Natural killer cell treated with Interleukin-12 subunit alpha and Interleukin-12 subunit beta and Interleukin-15 and Interleukin-18, amount 100 ng/mL, for 72 hours (primary cell): Measurements from ENCODE around the gene ARL8B. TPM values are rescaled to one million over a fixed set of nuclear protein-coding genes. Genes with fewer than 3 reads are reported as not detected.
A peak's percentile ranks its signal among the peaks of the same experiment; 100 is the strongest.
"Not testable (repeated sequence)": the region's sequence is repeated elsewhere in the genome, so short reads cannot be mapped to it uniquely, and the experiment has no call there.

Source experiments
- ATAC-seq, 2 donors: fragments of 150-1000 bp; cut with Tn5 transposase in 1 of 2; sonication (Bioruptor Pico), chemical (Tn5 transposase) in 1 of 2; 2 replicates each; pipeline ENCODE4 v1.10.0; 2021
- DNase-seq: peaks from one replicate; pipeline ENCODE4 v3.0.0; 2022; ENCODE audit warnings: low spot score
- H3K27ac Mint-ChIP-seq, 2 donors: 1 replicate in 1 of 2; 2 replicates in 1 of 2; pipeline ENCODE4 v1.8.0; 2022; ENCODE audit warnings: mixed read lengths in 2 of 2, mild to moderate bottlenecking in 1 of 2, moderate library complexity in 1 of 2
- H3K27me3 Mint-ChIP-seq, 2 donors: 1 replicate in 1 of 2; 2 replicates in 1 of 2; pipeline ENCODE4 v1.8.0; 2022; ENCODE audit warnings: mixed read lengths in 2 of 2
- H3K36me3 Mint-ChIP-seq: one replicate; pipeline ENCODE4 v1.8.0; 2022; ENCODE audit warnings: mixed read lengths
- H3K4me1 Mint-ChIP-seq, 2 donors: 1 replicate in 1 of 2; 2 replicates in 1 of 2; pipeline ENCODE4 v1.8.0; 2022; ENCODE audit warnings: low read depth in 2 of 2, mixed read lengths in 2 of 2, mild to moderate bottlenecking in 1 of 2
- H3K4me3 Mint-ChIP-seq: one replicate; pipeline ENCODE4 v1.8.0; 2022; ENCODE audit warnings: mixed read lengths
- H3K9me3 Mint-ChIP-seq: 2 replicates; pipeline ENCODE4 v1.8.0; 2022; ENCODE audit warnings: mixed read lengths
- total RNA-seq, 2 donors: library from RNA; stranded (reverse); gene quantifications; one replicate each; pipeline ENCODE4 v1.2.3, GENCODE V29; 2022

Gene ARL8B
- 10 to 100 TPM; 77.4 to 80.4 TPM for total RNA-seq

GRCh38 chr3:5122030-5122740 lies at the start of gene ARL8B:
Gene ARL8B (plus strand): TSS chr3:5122292. CDS start chr3:5122466, 174 bp downstream.
- H3K27ac Mint-ChIP-seq: peak within 1 kb of the TSS; percentile 78 to 89
- no peaks in the 10 kb centered on the region for H3K9me3 Mint-ChIP-seq
- DNase-seq (peak; percentile 96), ATAC-seq (peak; percentile 98 to 99)
- H3K27me3 Mint-ChIP-seq: no peaks in the 10 kb centered on the region
- H3K4me3 Mint-ChIP-seq: peak within 1 kb of the TSS; percentile 90
- no peaks in the 10 kb centered on the region for H3K36me3 Mint-ChIP-seq
- H3K4me1 Mint-ChIP-seq: peaks cover 24 to 35% of the 10 kb centered on the region in 2 donors

GRCh38 chr3:5073374-5074085 lies 48.6 kb upstream of the ARL8B start:
- Mint-ChIP-seq H3K36me3 (no peaks in the 10 kb centered on the region), H3K4me1 (peaks cover 13 to 16% of the 10 kb centered on the region in 2 donors), H3K27me3 (no peaks in the 10 kb centered on the region), H3K27ac (no peak overlapping the region), H3K4me3 (no peak overlapping the region), H3K9me3 (no peaks in the 10 kb centered on the region)
- DNase-seq: no peak
- no peak for ATAC-seq

- Mint-ChIP-seq H3K4me3 (no peak overlapping the region), H3K27me3 (peaks cover 0 to 11% of the 10 kb centered on the region in 2 donors), H3K36me3 (no peaks in the 10 kb centered on the region), H3K27ac (no peak overlapping the region), H3K9me3 (no peaks in the 10 kb centered on the region), H3K4me1 (no peaks in the 10 kb centered on the region)
- DNase-seq: no peak
- no peak for ATAC-seq
Measured at GRCh38 chr3:5078151-5078550, 43.9 kb upstream of the ARL8B start.

- H3K4me3 Mint-ChIP-seq: no peak overlapping the region
- ATAC-seq (no peak), DNase-seq (no peak)
Measured at GRCh38 chr3:5079761-5080160, 42.3 kb upstream of the ARL8B start.

GRCh38 chr3:5080779-5081550 lies 41.1 kb upstream of the ARL8B start:
- Mint-ChIP-seq H3K36me3 (no peaks in the 10 kb centered on the region), H3K4me1 (no peaks in the 10 kb centered on the region), H3K4me3 (no peak overlapping the region), H3K9me3 (no peaks in the 10 kb centered on the region), H3K27ac (no peak overlapping the region), H3K27me3 (peaks cover 0 to 13% of the 10 kb centered on the region in 2 donors)
- DNase-seq (no peak), ATAC-seq (peak in 1 of 2 donors; percentile 13)

More at GRCh38 chr3:5079761-5080160, 42.3 kb upstream of the ARL8B start:
- Mint-ChIP-seq H3K27me3 (peaks cover 0 to 13% of the 10 kb centered on the region in 2 donors), H3K36me3 (no peaks in the 10 kb centered on the region), H3K4me1 (no peaks in the 10 kb centered on the region), H3K27ac (no peak overlapping the region), H3K9me3 (no peaks in the 10 kb centered on the region)

- peaks cover 0 to 13% of the 10 kb centered on the region in 2 donors for H3K27me3 Mint-ChIP-seq
- not testable (repeated sequence) for ATAC-seq, H3K4me3 Mint-ChIP-seq, H3K36me3 Mint-ChIP-seq, H3K4me1 Mint-ChIP-seq, H3K9me3 Mint-ChIP-seq, DNase-seq, H3K27ac Mint-ChIP-seq
Measured at GRCh38 chr3:5081973-5082788, 39.9 kb upstream of the ARL8B start.

- ATAC-seq (peak in 1 of 2 donors; percentile 24), DNase-seq (no peak)
- peaks cover 0 to 13% of the 10 kb centered on the region in 2 donors for H3K27me3 Mint-ChIP-seq
- no peak overlapping the region for H3K27ac Mint-ChIP-seq
- no peaks in the 10 kb centered on the region for H3K4me1 Mint-ChIP-seq
- H3K9me3 Mint-ChIP-seq: no peaks in the 10 kb centered on the region
- H3K4me3 Mint-ChIP-seq: no peak overlapping the region
- H3K36me3 Mint-ChIP-seq: no peaks in the 10 kb centered on the region
Measured at GRCh38 chr3:5082789-5083115, 39.3 kb upstream of the ARL8B start.

- DNase-seq: no peak
- Mint-ChIP-seq H3K27me3 (peaks cover 0 to 13% of the 10 kb centered on the region in 2 donors), H3K4me1 (no peaks in the 10 kb centered on the region), H3K9me3 (no peaks in the 10 kb centered on the region), H3K36me3 (no peaks in the 10 kb centered on the region), H3K27ac (no peak overlapping the region), H3K4me3 (no peak overlapping the region)
- ATAC-seq: no peak
Measured at GRCh38 chr3:5084224-5084623, 37.9 kb upstream of the ARL8B start.

- H3K4me1 Mint-ChIP-seq: no peaks in the 10 kb centered on the region
- H3K27ac Mint-ChIP-seq: no peak overlapping the region
- no peak overlapping the region for H3K4me3 Mint-ChIP-seq
- no peaks in the 10 kb centered on the region for H3K36me3 Mint-ChIP-seq
- no peak for DNase-seq
- no peaks in the 10 kb centered on the region for H3K9me3 Mint-ChIP-seq
- ATAC-seq: no peak
- H3K27me3 Mint-ChIP-seq: peaks cover 0 to 9% of the 10 kb centered on the region in 2 donors
Measured at GRCh38 chr3:5086708-5087107, 35.4 kb upstream of the ARL8B start.

- Mint-ChIP-seq H3K27me3 (peaks cover 0 to 10% of the 10 kb centered on the region in 2 donors), H3K27ac (no peak overlapping the region), H3K4me1 (no peaks in the 10 kb centered on the region), H3K4me3 (no peak overlapping the region), H3K36me3 (no peaks in the 10 kb centered on the region), H3K9me3 (no peaks in the 10 kb centered on the region)
- DNase-seq (no peak), ATAC-seq (no peak)
Measured at GRCh38 chr3:5087209-5087608, 34.9 kb upstream of the ARL8B start.

- Mint-ChIP-seq H3K27ac (no peak overlapping the region), H3K36me3 (no peaks in the 10 kb centered on the region)
Measured at GRCh38 chr3:5090197-5090596, 31.9 kb upstream of the ARL8B start.

GRCh38 chr3:5092018-5092417 lies 30.1 kb upstream of the ARL8B start:
- H3K4me3 Mint-ChIP-seq: no peak overlapping the region
- no peaks in the 10 kb centered on the region for H3K9me3 Mint-ChIP-seq
- H3K27ac Mint-ChIP-seq: no peak overlapping the region
- H3K36me3 Mint-ChIP-seq: no peaks in the 10 kb centered on the region
- DNase-seq (no peak), ATAC-seq (peak in 1 of 2 donors; percentile 50)
- peaks cover 7 to 14% of the 10 kb centered on the region in 2 donors for H3K27me3 Mint-ChIP-seq
- H3K4me1 Mint-ChIP-seq: no peaks in the 10 kb centered on the region

More at GRCh38 chr3:5090197-5090596, 31.9 kb upstream of the ARL8B start:
- peaks cover 0 to 6% of the 10 kb centered on the region in 2 donors for H3K27me3 Mint-ChIP-seq
- H3K4me1 Mint-ChIP-seq: no peaks in the 10 kb centered on the region
- H3K9me3 Mint-ChIP-seq: no peaks in the 10 kb centered on the region
- no peak for DNase-seq
- H3K4me3 Mint-ChIP-seq: no peak overlapping the region
- ATAC-seq: no peak

- Mint-ChIP-seq H3K27ac (no peak overlapping the region), H3K9me3 (no peaks in the 10 kb centered on the region), H3K4me1 (no peaks in the 10 kb centered on the region), H3K4me3 (no peak overlapping the region), H3K36me3 (no peaks in the 10 kb centered on the region), H3K27me3 (peaks cover 7 to 20% of the 10 kb centered on the region in 2 donors)
- no peak for ATAC-seq
- DNase-seq: no peak
Measured at GRCh38 chr3:5093731-5094130, 28.4 kb upstream of the ARL8B start.
